Endothelial cell of umbilical vein (primary cell): Measurements from ENCODE around the gene EPHB6.

Source experiments
- EZH2 ChIP-seq: IDR thresholded peaks from 2 replicates; pipeline ENCODE4 v1.6.1; 2012; ENCODE audit warnings: borderline replicate concordance, low read depth, mild to moderate bottlenecking, moderate library complexity, low read length, inconsistent platforms; ENCODE audit not compliant: severe bottlenecking
- POLR2A ChIP-seq: IDR thresholded peaks from 2 replicates; pipeline ENCODE4 v1.6.1; 2012; ENCODE audit warnings: low read depth, mild to moderate bottlenecking, control low read depth, low read length
- TF ChIP-seq, protein P1 (sequence below), 2 donors: IDR thresholded peaks; 1 replicate in 1 of 2; 2 replicates in 1 of 2; pipeline ENCODE4 v1.5.1; 2011; ENCODE audit warnings: low read length in 2 of 2, mild to moderate bottlenecking in 2 of 2, moderate library complexity in 2 of 2, control low read depth in 1 of 2, inconsistent platforms in 1 of 2, low read depth in 1 of 2; ENCODE audit not compliant: insufficient read depth in 1 of 2; ENCODE audit errors: extremely low read depth in 1 of 2
- TF ChIP-seq, protein P2 (sequence below): IDR thresholded peaks from 2 replicates; pipeline ENCODE4 v1.6.1; 2011; ENCODE audit not compliant: insufficient read depth, insufficient read length

DNA sequence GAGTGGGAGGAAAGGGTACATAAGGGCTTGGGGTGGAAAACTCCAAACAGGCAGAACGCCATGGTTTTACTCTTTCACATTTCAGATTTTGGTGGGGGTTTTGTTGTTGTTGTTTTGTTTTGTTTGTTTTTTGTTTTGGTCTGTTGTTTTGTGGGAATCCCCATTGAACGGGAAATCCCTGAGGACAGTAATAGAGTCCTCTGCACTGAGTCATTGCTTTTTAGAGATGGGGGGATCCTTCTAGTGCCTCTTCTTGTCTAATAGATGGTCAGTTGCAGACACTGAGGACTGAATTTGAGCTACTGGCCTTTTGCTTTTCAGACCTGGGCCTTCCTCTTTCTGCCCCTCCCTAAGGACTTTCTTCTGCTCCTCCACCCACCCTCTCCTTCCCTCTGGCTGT is 58.7 kb downstream of the EPHB6 start:
- TF ChIP-seq, protein P1, sequence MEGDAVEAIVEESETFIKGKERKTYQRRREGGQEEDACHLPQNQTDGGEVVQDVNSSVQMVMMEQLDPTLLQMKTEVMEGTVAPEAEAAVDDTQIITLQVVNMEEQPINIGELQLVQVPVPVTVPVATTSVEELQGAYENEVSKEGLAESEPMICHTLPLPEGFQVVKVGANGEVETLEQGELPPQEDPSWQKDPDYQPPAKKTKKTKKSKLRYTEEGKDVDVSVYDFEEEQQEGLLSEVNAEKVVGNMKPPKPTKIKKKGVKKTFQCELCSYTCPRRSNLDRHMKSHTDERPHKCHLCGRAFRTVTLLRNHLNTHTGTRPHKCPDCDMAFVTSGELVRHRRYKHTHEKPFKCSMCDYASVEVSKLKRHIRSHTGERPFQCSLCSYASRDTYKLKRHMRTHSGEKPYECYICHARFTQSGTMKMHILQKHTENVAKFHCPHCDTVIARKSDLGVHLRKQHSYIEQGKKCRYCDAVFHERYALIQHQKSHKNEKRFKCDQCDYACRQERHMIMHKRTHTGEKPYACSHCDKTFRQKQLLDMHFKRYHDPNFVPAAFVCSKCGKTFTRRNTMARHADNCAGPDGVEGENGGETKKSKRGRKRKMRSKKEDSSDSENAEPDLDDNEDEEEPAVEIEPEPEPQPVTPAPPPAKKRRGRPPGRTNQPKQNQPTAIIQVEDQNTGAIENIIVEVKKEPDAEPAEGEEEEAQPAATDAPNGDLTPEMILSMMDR (IDR thresholded peaks at IDR 0.05; ENCODE audit: extremely low read depth in 1 of 2, insufficient read depth in 1 of 2, low read depth in 1 of 2, low read length in 2 of 2) = no peak
- TF ChIP-seq EZH2 (no peak), POLR2A (no peak)
- TF ChIP-seq, protein P2, sequence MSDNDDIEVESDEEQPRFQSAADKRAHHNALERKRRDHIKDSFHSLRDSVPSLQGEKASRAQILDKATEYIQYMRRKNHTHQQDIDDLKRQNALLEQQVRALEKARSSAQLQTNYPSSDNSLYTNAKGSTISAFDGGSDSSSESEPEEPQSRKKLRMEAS = no peak
